HepG2 (cell line): Measurements from ENCODE around the gene ORC1. TPM values are rescaled to one million over a fixed set of nuclear protein-coding genes. Genes with fewer than 3 reads are reported as not detected.

Experiments used
- IKZF1 ChIP-seq: fragments of 450-650 bp; IDR thresholded peaks from 2 replicates; pipeline ENCODE4 v1.7.1; 2016
- ZHX2 ChIP-seq, 2 experiments: sonication (generic) in 1 of 2; formaldehyde crosslinking in 1 of 2; IDR thresholded peaks; 2 replicates each; pipeline versions ENCODE4 v1.6.1 to v1.9.0; 2014 to 2022; ENCODE audit warnings: antibody characterized with exemption in 1 of 2, borderline replicate concordance in 1 of 2, inconsistent platforms in 1 of 2, low read depth in 1 of 2, missing genetic modification reagents in 1 of 2
- ZNF484 ChIP-seq: sonication (generic); formaldehyde crosslinking; IDR thresholded peaks from 2 replicates; pipeline ENCODE4 v1.5.1; 2020; ENCODE audit warnings: mild to moderate bottlenecking, low read depth, missing genetic modification reagents, borderline replicate concordance
- ZNF547 ChIP-seq: sonication (generic); formaldehyde crosslinking; IDR thresholded peaks from 2 replicates; pipeline ENCODE4 v1.5.1; 2020; ENCODE audit warnings: mild to moderate bottlenecking, missing genetic modification reagents
- ZNF713 ChIP-seq: sonication (generic); formaldehyde crosslinking; IDR thresholded peaks from 2 replicates; pipeline ENCODE4 v1.4.0; 2020; ENCODE audit warnings: mild to moderate bottlenecking, missing genetic modification reagents
- ZNF772 ChIP-seq: sonication (generic); formaldehyde crosslinking; IDR thresholded peaks from 2 replicates; pipeline ENCODE4 v1.5.0; 2020; ENCODE audit warnings: mild to moderate bottlenecking, missing genetic modification reagents
- polyA plus RNA-seq, 8 experiments: library from polyadenylated mRNA; depleted of rRNA in 3 of 8; stranded (reverse) in 7 of 8; unstranded in 1 of 8; fragments of >200 nt; fragmentation: Illumina TruSeq in 4 of 8; extraction: Trizol in 4 of 8; gene quantifications; 2 replicates each; pipeline versions ENCODE4 v1.2.1 to v1.2.3, GENCODE V29; 2011 to 2016; ENCODE audit warnings: low read depth in 4 of 8, missing spikeins in 1 of 8, mixed read lengths in 1 of 8; ENCODE audit not compliant: insufficient read depth in 1 of 8
- total RNA-seq, 5 experiments: library from RNA; depleted of rRNA; stranded (reverse); fragments of >200 nt; fragmentation: Illumina TruSeq; extraction: Trizol; gene quantifications; 2 replicates each; pipeline ENCODE4 v1.2.3, GENCODE V29; 2016; ENCODE audit warnings: low read depth in 1 of 5
- TF ChIP-seq, protein P1 (sequence below): sonication (generic); formaldehyde crosslinking; IDR thresholded peaks from 2 replicates; pipeline ENCODE4 v1.4.0; 2020; ENCODE audit warnings: mild to moderate bottlenecking, missing genetic modification reagents
- TF ChIP-seq, protein P2 (sequence below): sonication (generic); formaldehyde crosslinking; conservative IDR thresholded peaks from 2 replicates; pipeline ENCODE4 v1.8.0; 2022; ENCODE audit warnings: mild to moderate bottlenecking, moderate library complexity, missing genetic modification reagents
- TF ChIP-seq, protein P3 (sequence below): sonication (generic); formaldehyde crosslinking; IDR thresholded peaks from 2 replicates; pipeline ENCODE4 v1.9.0; 2022; ENCODE audit warnings: low read depth, missing genetic modification reagents

The ORC1 gene
- total and polyA plus RNA-seq, 2 of the 13 experiments (the other 11 are each of a cell fraction or from before 2014, with no cell fraction given): 7.0 to 23.5 TPM

DNA sequence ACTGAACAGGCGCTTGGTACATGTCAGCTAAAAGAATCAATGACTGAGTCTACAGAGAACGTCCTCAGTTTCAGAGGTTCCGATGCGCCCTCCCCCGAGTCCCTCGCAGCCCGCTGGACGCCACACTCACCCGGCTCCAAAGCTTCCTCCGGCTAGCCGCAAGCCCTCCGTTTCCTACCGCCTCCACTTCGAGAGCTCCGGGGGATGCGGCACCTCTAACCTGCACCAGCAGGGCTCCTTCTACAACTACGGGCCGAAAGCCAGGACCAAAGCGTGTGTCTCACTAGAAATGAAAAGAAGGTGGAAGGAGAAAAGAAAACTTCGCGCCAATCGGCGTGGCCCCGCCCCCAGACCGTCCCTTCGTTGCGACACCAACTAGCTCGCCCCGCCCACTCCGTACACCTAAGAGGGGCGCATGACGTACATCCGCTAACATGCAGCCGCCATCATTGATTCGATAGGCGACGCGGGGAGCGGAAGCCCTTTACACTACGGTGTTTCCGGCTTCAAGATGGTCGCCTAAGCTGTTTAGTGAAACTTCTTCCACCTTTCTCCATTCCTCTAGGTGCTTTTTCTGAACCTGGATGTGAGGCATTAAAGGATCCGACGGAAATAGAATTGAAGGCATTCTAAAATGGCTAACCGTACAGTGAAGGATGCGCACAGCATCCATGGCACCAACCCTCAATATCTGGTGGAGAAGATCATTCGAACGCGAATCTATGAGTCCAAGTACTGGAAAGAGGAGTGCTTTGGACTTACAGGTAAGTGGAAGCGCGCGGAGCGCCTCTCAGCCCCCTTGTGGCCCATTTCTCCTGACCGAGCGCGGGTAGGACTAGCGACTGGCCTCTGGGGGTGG, at the start of gene ORC1, which contains the start of gene PRPF38A (continued):
- TF ChIP-seq, protein P1, sequence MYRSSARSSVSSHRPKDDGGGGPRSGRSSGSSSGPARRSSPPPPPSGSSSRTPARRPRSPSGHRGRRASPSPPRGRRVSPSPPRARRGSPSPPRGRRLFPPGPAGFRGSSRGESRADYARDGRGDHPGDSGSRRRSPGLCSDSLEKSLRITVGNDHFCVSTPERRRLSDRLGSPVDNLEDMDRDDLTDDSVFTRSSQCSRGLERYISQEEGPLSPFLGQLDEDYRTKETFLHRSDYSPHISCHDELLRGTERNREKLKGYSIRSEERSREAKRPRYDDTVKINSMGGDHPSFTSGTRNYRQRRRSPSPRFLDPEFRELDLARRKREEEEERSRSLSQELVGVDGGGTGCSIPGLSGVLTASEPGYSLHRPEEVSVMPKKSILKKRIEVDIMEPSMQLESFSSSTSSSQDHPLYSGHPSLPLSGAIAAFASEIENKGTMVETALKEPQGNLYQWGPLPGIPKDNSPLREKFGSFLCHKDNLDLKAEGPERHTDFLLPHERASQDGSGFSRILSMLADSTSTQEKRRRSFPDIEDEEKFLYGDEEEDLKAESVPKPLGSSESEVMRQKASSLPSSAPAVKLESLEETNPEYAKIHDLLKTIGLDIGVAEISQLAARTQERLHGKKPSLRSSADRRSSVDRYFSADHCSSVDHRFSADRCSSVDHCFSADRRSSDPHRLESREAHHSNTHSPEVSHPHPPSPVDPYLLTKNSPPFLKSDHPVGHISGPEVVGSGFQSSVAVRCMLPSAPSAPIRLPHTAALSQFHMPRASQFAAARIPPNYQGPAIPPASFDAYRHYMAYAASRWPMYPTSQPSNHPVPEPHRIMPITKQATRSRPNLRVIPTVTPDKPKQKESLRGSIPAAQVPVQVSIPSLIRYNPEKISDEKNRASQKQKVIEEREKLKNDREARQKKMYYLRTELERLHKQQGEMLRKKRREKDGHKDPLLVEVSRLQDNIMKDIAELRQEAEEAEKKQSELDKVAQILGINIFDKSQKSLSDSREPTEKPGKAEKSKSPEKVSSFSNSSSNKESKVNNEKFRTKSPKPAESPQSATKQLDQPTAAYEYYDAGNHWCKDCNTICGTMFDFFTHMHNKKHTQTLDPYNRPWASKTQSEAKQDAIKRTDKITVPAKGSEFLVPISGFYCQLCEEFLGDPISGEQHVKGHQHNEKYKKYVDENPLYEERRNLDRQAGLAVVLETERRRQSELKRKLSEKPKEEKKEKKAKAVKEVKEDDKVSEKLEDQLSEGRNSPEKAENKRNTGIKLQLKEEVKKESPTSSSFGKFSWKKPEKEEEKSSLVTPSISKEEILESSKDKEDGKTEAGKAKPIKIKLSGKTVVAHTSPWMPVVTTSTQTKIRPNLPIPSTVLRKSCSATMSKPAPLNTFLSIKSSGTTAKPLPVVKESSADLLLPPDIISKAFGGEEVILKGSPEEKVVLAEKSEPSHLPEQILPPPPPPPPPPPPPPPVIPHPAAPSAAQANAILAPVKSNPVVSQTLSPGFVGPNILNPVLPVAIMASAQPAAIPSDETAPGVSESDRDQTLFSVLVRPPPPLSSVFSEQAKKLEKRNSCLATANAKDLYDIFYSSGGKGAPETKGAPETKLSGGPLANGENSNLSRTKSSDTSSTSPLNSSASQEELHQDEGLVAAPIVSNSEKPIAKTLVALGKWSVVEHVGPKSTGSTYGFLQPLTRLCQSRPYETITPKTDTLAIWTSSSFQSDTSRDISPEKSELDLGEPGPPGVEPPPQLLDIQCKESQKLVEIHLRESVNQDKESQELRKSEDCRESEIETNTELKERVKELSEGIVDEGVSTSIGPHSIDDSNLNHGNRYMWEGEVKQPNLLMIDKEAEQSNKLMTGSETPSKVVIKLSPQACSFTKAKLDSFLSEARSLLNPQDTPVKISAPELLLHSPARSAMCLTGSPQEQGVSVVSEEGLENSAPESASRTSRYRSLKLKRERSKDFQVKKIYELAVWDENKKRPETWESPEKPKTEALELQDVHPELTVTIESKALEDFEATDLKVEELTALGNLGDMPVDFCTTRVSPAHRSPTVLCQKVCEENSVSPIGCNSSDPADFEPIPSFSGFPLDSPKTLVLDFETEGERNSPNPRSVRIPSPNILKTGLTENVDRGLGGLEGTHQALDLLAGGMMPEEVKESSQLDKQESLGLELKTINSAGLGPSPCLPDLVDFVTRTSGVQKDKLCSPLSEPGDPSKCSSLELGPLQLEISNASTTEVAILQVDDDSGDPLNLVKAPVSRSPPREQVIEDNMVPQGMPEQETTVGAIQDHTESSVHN: no peak
- TF ChIP-seq, protein P2, sequence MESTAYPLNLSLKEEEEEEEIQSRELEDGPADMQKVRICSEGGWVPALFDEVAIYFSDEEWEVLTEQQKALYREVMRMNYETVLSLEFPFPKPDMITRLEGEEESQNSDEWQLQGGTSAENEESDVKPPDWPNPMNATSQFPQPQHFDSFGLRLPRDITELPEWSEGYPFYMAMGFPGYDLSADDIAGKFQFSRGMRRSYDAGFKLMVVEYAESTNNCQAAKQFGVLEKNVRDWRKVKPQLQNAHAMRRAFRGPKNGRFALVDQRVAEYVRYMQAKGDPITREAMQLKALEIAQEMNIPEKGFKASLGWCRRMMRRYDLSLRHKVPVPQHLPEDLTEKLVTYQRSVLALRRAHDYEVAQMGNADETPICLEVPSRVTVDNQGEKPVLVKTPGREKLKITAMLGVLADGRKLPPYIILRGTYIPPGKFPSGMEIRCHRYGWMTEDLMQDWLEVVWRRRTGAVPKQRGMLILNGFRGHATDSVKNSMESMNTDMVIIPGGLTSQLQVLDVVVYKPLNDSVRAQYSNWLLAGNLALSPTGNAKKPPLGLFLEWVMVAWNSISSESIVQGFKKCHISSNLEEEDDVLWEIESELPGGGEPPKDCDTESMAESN (CRISPR knock-in tag): peak; percentile 92
- TF ChIP-seq ZNF484 (CRISPR knock-in tag) (no peak), ZNF547 (CRISPR knock-in tag) (no peak), ZHX2 (IDR thresholded peaks at IDR 0.05; ENCODE audit: low read depth) (peak; percentile 100), ZHX2 (CRISPR knock-in tag; IDR thresholded peaks at IDR 0.05; ENCODE audit: borderline replicate concordance) (no peak), IKZF1 (no peak), ZNF772 (no peak), ZNF713 (CRISPR knock-in tag) (no peak)
- TF ChIP-seq, protein P3, sequence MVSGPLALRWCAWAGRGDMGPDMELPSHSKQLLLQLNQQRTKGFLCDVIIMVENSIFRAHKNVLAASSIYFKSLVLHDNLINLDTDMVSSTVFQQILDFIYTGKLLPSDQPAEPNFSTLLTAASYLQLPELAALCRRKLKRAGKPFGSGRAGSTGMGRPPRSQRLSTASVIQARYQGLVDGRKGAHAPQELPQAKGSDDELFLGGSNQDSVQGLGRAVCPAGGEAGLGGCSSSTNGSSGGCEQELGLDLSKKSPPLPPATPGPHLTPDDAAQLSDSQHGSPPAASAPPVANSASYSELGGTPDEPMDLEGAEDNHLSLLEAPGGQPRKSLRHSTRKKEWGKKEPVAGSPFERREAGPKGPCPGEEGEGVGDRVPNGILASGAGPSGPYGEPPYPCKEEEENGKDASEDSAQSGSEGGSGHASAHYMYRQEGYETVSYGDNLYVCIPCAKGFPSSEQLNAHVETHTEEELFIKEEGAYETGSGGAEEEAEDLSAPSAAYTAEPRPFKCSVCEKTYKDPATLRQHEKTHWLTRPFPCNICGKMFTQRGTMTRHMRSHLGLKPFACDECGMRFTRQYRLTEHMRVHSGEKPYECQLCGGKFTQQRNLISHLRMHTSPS (CRISPR knock-in tag): no peak
